Posterior cingulate gyrus (tissue), 11 donors: Measurements from ENCODE around the gene NRTN.

Experiments
- DNase-seq, 10 donors: peaks; one replicate each; pipeline versions ENCODE4 v3.0.0 to v3.0.0-alpha.2; 2020 to 2021; ENCODE audit warnings: mixed read lengths in 3 of 10
- intact Hi-C: fragments of 100-400 bp; cut with DNase I; formaldehyde crosslinking; loops from one replicate; pipeline ENCODE4 v1.15.1; 2023

The NRTN gene

GRCh38 chr19:5809053-5809452 lies 4.2 kb downstream of the NRTN start:
- intact Hi-C loops, result no loop called here
- DNase-seq, result no peak

GRCh38 chr19:5809469-5809868 lies 4.6 kb downstream of the NRTN start:
- intact Hi-C loops, result no loop called here
- DNase-seq, result no peak

- DNase-seq, result no peak
- intact Hi-C loops, result no loop called here
Observed at GRCh38 chr19:5811117-5811516, 6.2 kb downstream of the NRTN start.

- intact Hi-C loops, result no loop called here
Observed at GRCh38 chr19:5814123-5814851, 9.4 kb downstream of the NRTN start.

GRCh38 chr19:5814852-5815246 lies 10.0 kb downstream of the NRTN start:
- DNase-seq, result no peak
- intact Hi-C loops, result no loop called here

More at GRCh38 chr19:5814123-5814851, 9.4 kb downstream of the NRTN start:
- no peak for DNase-seq

GRCh38 chr19:5817218-5817617 lies 12.4 kb downstream of the NRTN start:
- intact Hi-C loops, result no loop called here
- DNase-seq, result no peak

GRCh38 chr19:5818594-5818993 lies 13.7 kb downstream of the NRTN start:
- intact Hi-C loops, result no loop called here
- DNase-seq, result no peak

GRCh38 chr19:5820785-5821184 lies 15.9 kb downstream of the NRTN start:
- intact Hi-C loops, result no loop called here
- DNase-seq, result no peak

GRCh38 chr19:5821521-5822180 lies 16.8 kb downstream of the NRTN start:
- DNase-seq, result no peak
- intact Hi-C loops, result no loop called here

GRCh38 chr19:5822181-5822844 lies 17.4 kb downstream of the NRTN start:
- intact Hi-C loops, result no loop called here
- DNase-seq, result no peak

GRCh38 chr19:5823579-5824281 lies 18.9 kb downstream of the NRTN start:
- no peak for DNase-seq
- intact Hi-C loops, result no loop called here

GRCh38 chr19:5824751-5825150 lies 19.9 kb downstream of the NRTN start:
- intact Hi-C loops, result no loop called here
- no peak for DNase-seq

- DNase-seq, result peak in 2 of 10 donors; percentile 36 to 90
- intact Hi-C loops, result no loop called here
Observed at GRCh38 chr19:5825178-5825577, 20.3 kb downstream of the NRTN start.

GRCh38 chr19:5826531-5827341 lies 21.9 kb downstream of the NRTN start:
- intact Hi-C loops, result no loop called here
- DNase-seq, result peak in 1 of 10 donors; percentile 87

GRCh38 chr19:5827342-5827890 lies 22.5 kb downstream of the NRTN start:
- intact Hi-C loops, result no loop called here
- DNase-seq, result no peak

- DNase-seq, result peak in 9 of 10 donors; percentile 45 to 96 (median 65)
- intact Hi-C loops, result no loop called here
Observed at GRCh38 chr19:5827891-5828660, 23.2 kb downstream of the NRTN start.

GRCh38 chr19:5828661-5829566 lies 24.0 kb downstream of the NRTN start:
- intact Hi-C loops, result no loop called here
- no peak for DNase-seq
